HEK293 (cell line): ENCODE results near the gene CDKAL1.
"Not testable (repeated sequence)": the region's sequence is repeated elsewhere in the genome, so short reads cannot be mapped to it uniquely, and the experiment has no call there.

Experiments used
- CTCF ChIA-PET: fragments of 350-600 bp; formaldehyde crosslinking; extraction: SDS; loops from one replicate; lab custom pipeline; 2021; ENCODE audit warnings: antibody characterized with exemption; lab: Yijun Ruan, JAX
- POLR2A ChIA-PET: fragments of 300-600 bp; formaldehyde crosslinking; extraction: SDS; loops from one replicate; lab custom pipeline; 2020; ENCODE audit warnings: antibody characterized with exemption, inconsistent platforms; lab: Yijun Ruan, JAX
- H3K27ac ChIP-seq: fragments of 200-500 bp; sonication (Bioruptor generic); 2 replicates; pipeline ENCODE4 v1.5.1; 2014; ENCODE audit warnings: low read depth, low read length, control low read depth, inconsistent platforms; ENCODE audit errors: extremely low read depth
- H3K36me3 ChIP-seq, 2 experiments: fragments of 200-500 bp in 1 of 2; sonication (Bioruptor generic) in 1 of 2; 1 replicate in 1 of 2; 2 replicates in 1 of 2; pipeline ENCODE4 v1.5.1; 2014 to 2017; ENCODE audit warnings: inconsistent platforms in 2 of 2, low read length in 2 of 2; ENCODE audit not compliant: control insufficient read depth in 2 of 2, insufficient read depth in 1 of 2
- H3K4me1 ChIP-seq: fragments of 200-500 bp; sonication (Bioruptor generic); 2 replicates; pipeline ENCODE4 v1.5.1; 2014; ENCODE audit warnings: mild to moderate bottlenecking, low read length, inconsistent platforms; ENCODE audit not compliant: control insufficient read depth, insufficient read depth
- H3K4me3 ChIP-seq: 2 replicates; pipeline ENCODE4 v1.5.1; 2011; ENCODE audit warnings: low read depth, mild to moderate bottlenecking, control low read depth, low read length, moderate library complexity
- H3K9me3 ChIP-seq: fragments of 200-500 bp; sonication (Bioruptor generic); 2 replicates; pipeline ENCODE4 v1.5.1; 2014; ENCODE audit warnings: low read depth, low read length, inconsistent platforms; ENCODE audit not compliant: control insufficient read depth, insufficient read depth
- SETDB1 ChIP-seq: IDR thresholded peaks from one replicate; pipeline ENCODE4 v1.6.1; 2017; ENCODE audit warnings: mild to moderate bottlenecking, low read length, moderate library complexity, mixed read lengths; ENCODE audit not compliant: insufficient read length
- ZBTB1 ChIP-seq: fragments of 450-650 bp; formaldehyde crosslinking; IDR thresholded peaks from 2 replicates; pipeline ENCODE4 v1.5.1; 2016; ENCODE audit warnings: missing biosample characterization, missing genetic modification characterization
- ZNF112 ChIP-seq: fragments of 450-650 bp; formaldehyde crosslinking; IDR thresholded peaks from 2 replicates; pipeline ENCODE4 v1.5.0; 2017; ENCODE audit warnings: missing biosample characterization, missing genetic modification characterization
- ZNF146 ChIP-seq: fragments of 450-650 bp; formaldehyde crosslinking; IDR thresholded peaks from 2 replicates; pipeline ENCODE4 v1.5.1; 2016; ENCODE audit warnings: missing biosample characterization, missing genetic modification characterization
- ZNF16 ChIP-seq: fragments of 450-650 bp; formaldehyde crosslinking; IDR thresholded peaks from 2 replicates; pipeline ENCODE4 v1.5.1; 2016; ENCODE audit warnings: low read depth, missing biosample characterization, missing genetic modification characterization
- ZNF19 ChIP-seq: fragments of 450-650 bp; formaldehyde crosslinking; IDR thresholded peaks from 2 replicates; pipeline ENCODE4; 2016; ENCODE audit warnings: missing biosample characterization, missing genetic modification characterization, low read depth
- ZNF324 ChIP-seq: fragments of 450-650 bp; formaldehyde crosslinking; IDR thresholded peaks from 2 replicates; pipeline ENCODE4 v1.5.1; 2016; ENCODE audit warnings: missing biosample characterization, missing genetic modification characterization
- ZNF514 ChIP-seq: fragments of 450-650 bp; formaldehyde crosslinking; IDR thresholded peaks from 2 replicates; pipeline ENCODE4 v1.5.1; 2016; ENCODE audit warnings: missing biosample characterization, missing genetic modification characterization
- ZNF544 ChIP-seq: fragments of 450-650 bp; formaldehyde crosslinking; IDR thresholded peaks from 2 replicates; pipeline ENCODE4 v1.5.0; 2017; ENCODE audit warnings: missing biosample characterization, missing genetic modification characterization
- ZNF600 ChIP-seq: fragments of 450-650 bp; formaldehyde crosslinking; IDR thresholded peaks from 2 replicates; pipeline ENCODE4 v1.5.1; 2016; ENCODE audit warnings: missing biosample characterization, missing genetic modification characterization
- TF ChIP-seq, protein P1 (sequence below): fragments of 450-650 bp; formaldehyde crosslinking; IDR thresholded peaks from 2 replicates; pipeline ENCODE4 v1.5.1; 2016; ENCODE audit warnings: missing biosample characterization, missing genetic modification characterization
- TF ChIP-seq, protein P2 (sequence below): fragments of 450-650 bp; formaldehyde crosslinking; IDR thresholded peaks from 2 replicates; pipeline ENCODE4 v1.5.1; 2016; ENCODE audit warnings: missing biosample characterization, missing genetic modification characterization, low read depth
- TF ChIP-seq, protein P3 (sequence below): IDR thresholded peaks from 2 replicates; pipeline ENCODE4 v1.6.1; 2011; ENCODE audit warnings: mild to moderate bottlenecking, low read depth, low read length, borderline replicate concordance
- TF ChIP-seq, protein P4 (sequence below): fragments of 450-650 bp; formaldehyde crosslinking; IDR thresholded peaks from 2 replicates; pipeline ENCODE4 v1.5.1; 2016; ENCODE audit warnings: missing biosample characterization, missing genetic modification characterization
- TF ChIP-seq, protein P5 (sequence below): fragments of 450-650 bp; formaldehyde crosslinking; IDR thresholded peaks from 2 replicates; pipeline ENCODE4 v1.5.1; 2016; ENCODE audit warnings: missing biosample characterization, missing genetic modification characterization
- TF ChIP-seq, protein P6 (sequence below): fragments of 450-650 bp; formaldehyde crosslinking; IDR thresholded peaks from 2 replicates; pipeline ENCODE4 v1.5.0; 2017; ENCODE audit warnings: missing biosample characterization, missing genetic modification characterization, borderline replicate concordance

CDKAL1 gene

DNA sequence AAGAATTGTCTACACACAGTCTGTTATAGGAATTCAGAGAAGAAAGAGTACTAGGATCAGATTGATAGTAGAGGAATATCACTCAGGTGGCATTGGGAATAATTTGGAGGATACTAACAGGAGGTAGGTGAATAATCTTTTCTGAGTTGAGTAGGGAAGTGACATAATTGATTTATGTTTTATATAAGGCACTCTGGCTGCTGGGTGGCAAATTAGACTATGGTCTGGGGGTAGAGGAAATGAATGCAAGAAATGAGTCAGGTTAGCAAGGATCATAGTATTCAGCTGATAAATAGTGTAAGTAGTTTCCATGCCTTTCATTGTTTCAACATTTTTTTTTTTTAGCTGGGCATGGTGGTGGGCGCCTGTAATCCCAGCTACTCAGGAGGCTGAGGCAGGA, 113.3 kb downstream of the CDKAL1 start:
- H3K36me3 ChIP-seq, result no peaks in the 10 kb centered on the region
- CTCF ChIA-PET, result no interaction called here
- H3K27ac ChIP-seq, result no peak overlapping the region
- no peaks in the 10 kb centered on the region for H3K9me3 ChIP-seq
- TF ChIP-seq ZNF324 (tag by site-specific recombination), result no peak
- TF ChIP-seq, protein P1, sequence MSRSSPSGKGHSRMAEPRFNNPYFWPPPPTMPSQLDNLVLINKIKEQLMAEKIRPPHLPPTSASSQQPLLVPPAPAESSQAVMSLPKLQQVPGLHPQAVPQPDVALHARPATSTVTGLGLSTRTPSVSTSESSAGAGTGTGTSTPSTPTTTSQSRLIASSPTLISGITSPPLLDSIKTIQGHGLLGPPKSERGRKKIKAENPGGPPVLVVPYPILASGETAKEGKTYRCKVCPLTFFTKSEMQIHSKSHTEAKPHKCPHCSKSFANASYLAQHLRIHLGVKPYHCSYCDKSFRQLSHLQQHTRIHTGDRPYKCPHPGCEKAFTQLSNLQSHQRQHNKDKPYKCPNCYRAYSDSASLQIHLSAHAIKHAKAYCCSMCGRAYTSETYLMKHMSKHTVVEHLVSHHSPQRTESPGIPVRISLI (tag by site-specific recombination), result peak; percentile 50; the same call in 1 of the 2 replicates
- no peaks in the 10 kb centered on the region for H3K4me1 ChIP-seq
- POLR2A ChIA-PET, result no interaction called here
- H3K4me3 ChIP-seq, result no peak overlapping the region

DNA sequence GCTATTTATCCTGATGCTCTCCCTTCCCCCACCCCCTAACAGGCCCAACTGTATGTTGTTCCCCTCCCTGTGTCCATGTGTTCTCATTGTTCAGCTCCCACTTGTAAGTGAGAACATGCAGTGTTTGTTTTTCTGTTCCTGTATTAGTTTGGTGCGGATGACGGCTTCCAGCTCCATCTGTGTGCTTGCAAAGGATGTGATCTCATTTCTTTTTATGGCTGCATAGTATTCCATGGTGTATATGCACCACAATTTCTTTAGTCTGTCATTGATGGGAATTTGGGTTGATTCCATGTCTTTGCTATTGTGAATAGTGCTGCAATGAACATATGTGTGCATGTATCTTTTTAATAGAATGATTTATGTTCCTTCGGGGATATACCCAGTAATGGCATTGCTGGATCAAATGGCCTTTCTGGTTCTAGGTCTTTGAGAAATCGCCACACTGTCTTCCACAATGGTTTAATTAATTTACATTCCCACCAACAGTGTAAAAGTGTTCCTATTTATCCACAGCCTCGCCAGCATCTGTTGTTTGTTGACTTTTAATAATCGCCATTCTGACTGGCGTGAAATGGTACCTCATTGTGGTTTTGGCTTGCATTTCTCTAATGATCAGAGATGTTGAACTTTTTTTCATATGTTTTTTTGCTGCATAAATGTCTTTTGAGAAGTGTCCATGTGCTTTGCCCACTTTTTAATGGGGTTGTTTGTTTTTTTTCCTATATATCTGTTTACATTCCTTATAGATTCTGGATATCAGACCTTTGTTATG, 115.6 kb downstream of the CDKAL1 start:
- H3K4me1 ChIP-seq, CTCF ChIA-PET, POLR2A ChIA-PET, H3K9me3 ChIP-seq, H3K4me3 ChIP-seq, H3K27ac ChIP-seq, H3K36me3 ChIP-seq: not testable (repeated sequence)
- peak; percentile 83; the same call in 1 of the 2 replicates for TF ChIP-seq ZNF146 (tag by site-specific recombination)

DNA sequence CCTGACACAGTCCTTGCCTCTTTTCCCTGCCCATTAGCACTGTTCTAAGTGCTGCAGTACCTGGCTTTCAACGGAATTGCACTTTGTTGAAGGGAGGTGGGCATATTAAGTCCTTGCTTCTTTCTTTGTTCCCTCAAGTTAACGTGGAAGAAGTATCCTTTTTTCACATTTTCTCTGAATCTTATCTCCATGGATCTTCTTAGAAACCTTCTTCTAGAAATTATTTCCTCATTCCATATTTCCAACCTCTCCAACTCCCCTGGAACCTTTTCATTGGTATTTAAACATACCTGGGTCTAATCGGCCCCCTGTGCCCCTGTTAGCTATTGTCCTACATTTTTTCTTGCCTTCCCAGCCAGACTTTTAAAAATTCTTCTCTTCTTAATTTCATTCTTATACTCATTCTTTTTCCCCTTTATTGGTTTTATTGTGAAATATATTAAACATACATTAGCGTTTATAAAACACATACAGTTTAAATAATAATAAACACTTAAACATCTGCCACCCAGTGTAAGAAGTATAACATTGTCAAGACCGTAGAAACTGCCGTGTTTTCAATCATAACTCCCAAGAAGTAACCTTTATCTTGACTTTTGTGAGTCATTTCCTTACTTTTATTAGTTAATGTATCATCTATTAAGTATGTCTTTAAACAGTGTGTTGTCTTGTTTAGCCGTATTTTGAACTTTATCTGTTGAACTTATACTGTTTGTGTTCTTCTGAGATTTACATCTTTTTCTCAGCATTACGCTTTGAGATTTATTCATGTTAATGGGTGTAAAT, 118.2 kb downstream of the CDKAL1 start:
- no peaks in the 10 kb centered on the region for H3K36me3 ChIP-seq
- H3K27ac ChIP-seq, result no peak overlapping the region
- peaks cover 5% of the 10 kb centered on the region for H3K4me1 ChIP-seq
- ChIA-PET POLR2A (interaction anchor here (0.6 kb wide), 1 partner anchor 551 kb away, joined by 7 read pairs; no protein-coding TSS in a partner anchor), CTCF (interaction anchor here (0.7 kb wide), 1 partner anchor 27 kb away, joined by 3 read pairs; no protein-coding TSS in a partner anchor)
- no peak overlapping the region for H3K4me3 ChIP-seq
- H3K9me3 ChIP-seq, result no peaks in the 10 kb centered on the region
- TF ChIP-seq ZNF19, result no peak
- no peak for TF ChIP-seq SETDB1
- TF ChIP-seq ZNF544 (tag by site-specific recombination), result no peak
- TF ChIP-seq ZNF514 (tag by site-specific recombination), result no peak
- TF ChIP-seq ZNF600 (tag by site-specific recombination), result no peak
- TF ChIP-seq, protein P2, sequence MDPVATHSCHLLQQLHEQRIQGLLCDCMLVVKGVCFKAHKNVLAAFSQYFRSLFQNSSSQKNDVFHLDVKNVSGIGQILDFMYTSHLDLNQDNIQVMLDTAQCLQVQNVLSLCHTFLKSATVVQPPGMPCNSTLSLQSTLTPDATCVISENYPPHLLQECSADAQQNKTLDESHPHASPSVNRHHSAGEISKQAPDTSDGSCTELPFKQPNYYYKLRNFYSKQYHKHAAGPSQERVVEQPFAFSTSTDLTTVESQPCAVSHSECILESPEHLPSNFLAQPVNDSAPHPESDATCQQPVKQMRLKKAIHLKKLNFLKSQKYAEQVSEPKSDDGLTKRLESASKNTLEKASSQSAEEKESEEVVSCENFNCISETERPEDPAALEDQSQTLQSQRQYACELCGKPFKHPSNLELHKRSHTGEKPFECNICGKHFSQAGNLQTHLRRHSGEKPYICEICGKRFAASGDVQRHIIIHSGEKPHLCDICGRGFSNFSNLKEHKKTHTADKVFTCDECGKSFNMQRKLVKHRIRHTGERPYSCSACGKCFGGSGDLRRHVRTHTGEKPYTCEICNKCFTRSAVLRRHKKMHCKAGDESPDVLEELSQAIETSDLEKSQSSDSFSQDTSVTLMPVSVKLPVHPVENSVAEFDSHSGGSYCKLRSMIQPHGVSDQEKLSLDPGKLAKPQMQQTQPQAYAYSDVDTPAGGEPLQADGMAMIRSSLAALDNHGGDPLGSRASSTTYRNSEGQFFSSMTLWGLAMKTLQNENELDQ (tag by site-specific recombination), result no peak
- TF ChIP-seq ZNF112 (tag by site-specific recombination), result no peak
- TF ChIP-seq, protein P3, sequence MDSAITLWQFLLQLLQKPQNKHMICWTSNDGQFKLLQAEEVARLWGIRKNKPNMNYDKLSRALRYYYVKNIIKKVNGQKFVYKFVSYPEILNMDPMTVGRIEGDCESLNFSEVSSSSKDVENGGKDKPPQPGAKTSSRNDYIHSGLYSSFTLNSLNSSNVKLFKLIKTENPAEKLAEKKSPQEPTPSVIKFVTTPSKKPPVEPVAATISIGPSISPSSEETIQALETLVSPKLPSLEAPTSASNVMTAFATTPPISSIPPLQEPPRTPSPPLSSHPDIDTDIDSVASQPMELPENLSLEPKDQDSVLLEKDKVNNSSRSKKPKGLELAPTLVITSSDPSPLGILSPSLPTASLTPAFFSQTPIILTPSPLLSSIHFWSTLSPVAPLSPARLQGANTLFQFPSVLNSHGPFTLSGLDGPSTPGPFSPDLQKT, result no peak
- TF ChIP-seq, protein P4, sequence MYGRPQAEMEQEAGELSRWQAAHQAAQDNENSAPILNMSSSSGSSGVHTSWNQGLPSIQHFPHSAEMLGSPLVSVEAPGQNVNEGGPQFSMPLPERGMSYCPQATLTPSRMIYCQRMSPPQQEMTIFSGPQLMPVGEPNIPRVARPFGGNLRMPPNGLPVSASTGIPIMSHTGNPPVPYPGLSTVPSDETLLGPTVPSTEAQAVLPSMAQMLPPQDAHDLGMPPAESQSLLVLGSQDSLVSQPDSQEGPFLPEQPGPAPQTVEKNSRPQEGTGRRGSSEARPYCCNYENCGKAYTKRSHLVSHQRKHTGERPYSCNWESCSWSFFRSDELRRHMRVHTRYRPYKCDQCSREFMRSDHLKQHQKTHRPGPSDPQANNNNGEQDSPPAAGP (tag by site-specific recombination), result no peak
- TF ChIP-seq ZBTB1, result no peak
- TF ChIP-seq, protein P5, sequence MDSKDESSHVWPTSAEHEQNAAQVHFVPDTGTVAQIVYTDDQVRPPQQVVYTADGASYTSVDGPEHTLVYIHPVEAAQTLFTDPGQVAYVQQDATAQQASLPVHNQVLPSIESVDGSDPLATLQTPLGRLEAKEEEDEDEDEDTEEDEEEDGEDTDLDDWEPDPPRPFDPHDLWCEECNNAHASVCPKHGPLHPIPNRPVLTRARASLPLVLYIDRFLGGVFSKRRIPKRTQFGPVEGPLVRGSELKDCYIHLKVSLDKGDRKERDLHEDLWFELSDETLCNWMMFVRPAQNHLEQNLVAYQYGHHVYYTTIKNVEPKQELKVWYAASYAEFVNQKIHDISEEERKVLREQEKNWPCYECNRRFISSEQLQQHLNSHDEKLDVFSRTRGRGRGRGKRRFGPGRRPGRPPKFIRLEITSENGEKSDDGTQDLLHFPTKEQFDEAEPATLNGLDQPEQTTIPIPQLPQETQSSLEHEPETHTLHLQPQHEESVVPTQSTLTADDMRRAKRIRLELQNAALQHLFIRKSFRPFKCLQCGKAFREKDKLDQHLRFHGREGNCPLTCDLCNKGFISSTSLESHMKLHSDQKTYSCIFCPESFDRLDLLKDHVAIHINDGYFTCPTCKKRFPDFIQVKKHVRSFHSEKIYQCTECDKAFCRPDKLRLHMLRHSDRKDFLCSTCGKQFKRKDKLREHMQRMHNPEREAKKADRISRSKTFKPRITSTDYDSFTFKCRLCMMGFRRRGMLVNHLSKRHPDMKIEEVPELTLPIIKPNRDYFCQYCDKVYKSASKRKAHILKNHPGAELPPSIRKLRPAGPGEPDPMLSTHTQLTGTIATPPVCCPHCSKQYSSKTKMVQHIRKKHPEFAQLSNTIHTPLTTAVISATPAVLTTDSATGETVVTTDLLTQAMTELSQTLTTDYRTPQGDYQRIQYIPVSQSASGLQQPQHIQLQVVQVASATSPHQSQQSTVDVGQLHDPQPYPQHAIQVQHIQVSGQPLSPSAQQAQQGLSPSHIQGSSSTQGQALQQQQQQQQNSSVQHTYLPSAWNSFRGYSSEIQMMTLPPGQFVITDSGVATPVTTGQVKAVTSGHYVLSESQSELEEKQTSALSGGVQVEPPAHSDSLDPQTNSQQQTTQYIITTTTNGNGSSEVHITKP (tag by site-specific recombination), result no peak
- TF ChIP-seq ZNF16, result no peak
- TF ChIP-seq, protein P6, sequence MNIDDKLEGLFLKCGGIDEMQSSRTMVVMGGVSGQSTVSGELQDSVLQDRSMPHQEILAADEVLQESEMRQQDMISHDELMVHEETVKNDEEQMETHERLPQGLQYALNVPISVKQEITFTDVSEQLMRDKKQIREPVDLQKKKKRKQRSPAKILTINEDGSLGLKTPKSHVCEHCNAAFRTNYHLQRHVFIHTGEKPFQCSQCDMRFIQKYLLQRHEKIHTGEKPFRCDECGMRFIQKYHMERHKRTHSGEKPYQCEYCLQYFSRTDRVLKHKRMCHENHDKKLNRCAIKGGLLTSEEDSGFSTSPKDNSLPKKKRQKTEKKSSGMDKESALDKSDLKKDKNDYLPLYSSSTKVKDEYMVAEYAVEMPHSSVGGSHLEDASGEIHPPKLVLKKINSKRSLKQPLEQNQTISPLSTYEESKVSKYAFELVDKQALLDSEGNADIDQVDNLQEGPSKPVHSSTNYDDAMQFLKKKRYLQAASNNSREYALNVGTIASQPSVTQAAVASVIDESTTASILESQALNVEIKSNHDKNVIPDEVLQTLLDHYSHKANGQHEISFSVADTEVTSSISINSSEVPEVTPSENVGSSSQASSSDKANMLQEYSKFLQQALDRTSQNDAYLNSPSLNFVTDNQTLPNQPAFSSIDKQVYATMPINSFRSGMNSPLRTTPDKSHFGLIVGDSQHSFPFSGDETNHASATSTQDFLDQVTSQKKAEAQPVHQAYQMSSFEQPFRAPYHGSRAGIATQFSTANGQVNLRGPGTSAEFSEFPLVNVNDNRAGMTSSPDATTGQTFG (tag by site-specific recombination), result no peak
